CD4-positive, alpha-beta T cell treated with Interleukin-4 for 1 hour (primary cell): Measurements from ENCODE around the gene ADRB2.
"Not testable (repeated sequence)": the region's sequence is repeated elsewhere in the genome, so short reads cannot be mapped to it uniquely, and the experiment has no call there.

Experiments
- DNase-seq, 2 donors: peaks; one replicate each; pipeline ENCODE4 v3.0.0-alpha.2; 2020 to 2022

ADRB2 gene

GRCh38 chr5:148856009-148856367, 29.6 kb downstream of the ADRB2 start:
- DNase-seq, result no peak

GRCh38 chr5:148856424-148856823, 30.0 kb downstream of the ADRB2 start:
- no peak for DNase-seq

GRCh38 chr5:148857474-148857873, 31.1 kb downstream of the ADRB2 start:
- no peak for DNase-seq

GRCh38 chr5:148858106-148858505, 31.7 kb downstream of the ADRB2 start:
- no peak for DNase-seq

- no peak for DNase-seq
These were observed 32.1 kb downstream of the ADRB2 start for GRCh38 chr5:148858547-148858946.

GRCh38 chr5:148859703-148860102, 33.3 kb downstream of the ADRB2 start:
- no peak for DNase-seq

GRCh38 chr5:148860599-148860998, 34.2 kb downstream of the ADRB2 start:
- no peak for DNase-seq

- no peak for DNase-seq
These were observed 34.7 kb downstream of the ADRB2 start for GRCh38 chr5:148861088-148861487.

GRCh38 chr5:148861696-148862095, 35.3 kb downstream of the ADRB2 start:
- DNase-seq, result no peak

- no peak for DNase-seq
These were observed 37.9 kb downstream of the ADRB2 start for GRCh38 chr5:148864113-148864841.

GRCh38 chr5:148866024-148866423, 39.6 kb downstream of the ADRB2 start:
- DNase-seq, result no peak

- no peak for DNase-seq
These were observed 46.7 kb downstream of the ADRB2 start for GRCh38 chr5:148873120-148873519.

GRCh38 chr5:148873690-148874485, 47.5 kb downstream of the ADRB2 start:
- DNase-seq, result no peak

- DNase-seq, result no peak
These were observed 48.9 kb downstream of the ADRB2 start for GRCh38 chr5:148875205-148875875.

- not testable (repeated sequence) for DNase-seq
These were observed 51.0 kb downstream of the ADRB2 start for GRCh38 chr5:148877436-148877835.
